ENCODE results near the gene TUBA4B. TPM values are rescaled to one million over a fixed set of nuclear protein-coding genes. Genes with fewer than 3 reads are reported as not detected.

TUBA4B gene
- total RNA-seq, 1 donor from 2014 or later = not detected

DNA sequence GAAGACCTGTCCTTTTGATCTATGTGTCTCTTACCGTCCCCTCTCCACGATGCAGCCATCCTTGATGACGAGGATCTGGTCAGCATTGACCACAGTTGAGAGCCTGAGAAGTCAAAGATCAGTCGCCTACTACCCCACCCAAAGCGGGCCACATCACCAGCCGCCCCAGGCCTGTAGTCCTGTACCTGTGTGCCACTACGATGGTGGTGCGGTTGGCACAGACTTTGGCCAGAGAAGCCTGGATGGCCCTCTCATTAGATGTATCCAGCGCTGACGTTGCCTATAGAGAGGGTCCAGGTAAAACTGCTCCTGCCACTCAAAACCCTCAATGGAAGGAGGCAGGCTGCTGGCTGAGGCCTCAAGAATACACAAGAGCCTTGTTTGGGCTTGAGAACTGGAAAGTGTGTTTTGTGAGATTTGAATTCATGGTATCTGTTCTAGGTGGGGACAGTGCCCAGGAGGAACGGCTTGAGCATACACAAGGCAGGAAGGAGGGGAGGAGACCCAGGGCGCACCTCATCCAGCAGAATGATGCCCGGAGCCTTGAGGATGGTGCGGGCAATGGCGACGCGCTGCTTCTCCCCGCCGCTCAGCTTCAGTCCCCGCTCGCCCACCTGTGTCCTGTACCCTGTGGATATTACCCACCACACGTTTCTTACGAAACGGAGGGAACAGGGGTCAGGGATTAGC is 42.7 kb upstream of the TUBA4B start:
- Mint-ChIP-seq H3K27ac (ENCODE audit: unreplicated experiment) (no peak overlapping the region), H3K4me1 (ENCODE audit: unreplicated experiment) (peaks cover 17% of the 10 kb centered on the region), H3K9me3 (ENCODE audit: unreplicated experiment) (no peaks in the 10 kb centered on the region), H3K36me3 (ENCODE audit: low read depth, unreplicated experiment) (peaks cover 14% of the 10 kb centered on the region), H3K27me3 (ENCODE audit: unreplicated experiment) (peaks cover 9% of the 10 kb centered on the region), H3K4me3 (ENCODE audit: unreplicated experiment) (no peak overlapping the region)
- TF ChIP-seq, protein P1, sequence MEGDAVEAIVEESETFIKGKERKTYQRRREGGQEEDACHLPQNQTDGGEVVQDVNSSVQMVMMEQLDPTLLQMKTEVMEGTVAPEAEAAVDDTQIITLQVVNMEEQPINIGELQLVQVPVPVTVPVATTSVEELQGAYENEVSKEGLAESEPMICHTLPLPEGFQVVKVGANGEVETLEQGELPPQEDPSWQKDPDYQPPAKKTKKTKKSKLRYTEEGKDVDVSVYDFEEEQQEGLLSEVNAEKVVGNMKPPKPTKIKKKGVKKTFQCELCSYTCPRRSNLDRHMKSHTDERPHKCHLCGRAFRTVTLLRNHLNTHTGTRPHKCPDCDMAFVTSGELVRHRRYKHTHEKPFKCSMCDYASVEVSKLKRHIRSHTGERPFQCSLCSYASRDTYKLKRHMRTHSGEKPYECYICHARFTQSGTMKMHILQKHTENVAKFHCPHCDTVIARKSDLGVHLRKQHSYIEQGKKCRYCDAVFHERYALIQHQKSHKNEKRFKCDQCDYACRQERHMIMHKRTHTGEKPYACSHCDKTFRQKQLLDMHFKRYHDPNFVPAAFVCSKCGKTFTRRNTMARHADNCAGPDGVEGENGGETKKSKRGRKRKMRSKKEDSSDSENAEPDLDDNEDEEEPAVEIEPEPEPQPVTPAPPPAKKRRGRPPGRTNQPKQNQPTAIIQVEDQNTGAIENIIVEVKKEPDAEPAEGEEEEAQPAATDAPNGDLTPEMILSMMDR (IDR thresholded peaks at IDR 0.05; ENCODE audit: unreplicated experiment) = no peak
- no peak for DNase-seq (ENCODE audit: low spot score)

DNA sequence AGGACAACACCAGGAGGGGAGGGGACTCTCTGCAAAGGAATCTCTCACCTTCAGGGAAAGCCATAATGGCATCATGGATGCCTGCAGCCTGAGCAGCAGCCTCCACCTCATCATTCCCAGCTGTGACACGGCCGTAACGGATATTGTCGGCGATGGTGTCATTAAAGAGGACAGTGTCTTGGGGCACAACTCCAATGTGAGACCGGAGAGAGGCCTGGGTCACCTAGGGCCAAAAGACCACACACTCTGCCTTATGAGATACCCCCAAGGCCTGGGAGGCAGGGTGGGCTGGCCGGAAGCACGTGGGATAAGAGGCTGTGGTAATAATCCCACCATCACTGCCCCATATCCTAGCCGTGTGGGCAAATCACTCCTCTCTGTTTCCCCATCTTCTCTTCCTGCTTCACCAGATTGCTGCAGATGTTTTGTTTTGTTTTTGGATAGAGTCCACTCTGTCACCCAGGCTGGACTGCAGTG is 42.1 kb upstream of the TUBA4B start:
- Mint-ChIP-seq H3K9me3 (ENCODE audit: unreplicated experiment) (no peaks in the 10 kb centered on the region), H3K27ac (ENCODE audit: unreplicated experiment) (no peak overlapping the region), H3K4me3 (ENCODE audit: unreplicated experiment) (no peak overlapping the region), H3K36me3 (ENCODE audit: low read depth, unreplicated experiment) (peaks cover 14% of the 10 kb centered on the region), H3K27me3 (ENCODE audit: unreplicated experiment) (peaks cover 9% of the 10 kb centered on the region), H3K4me1 (ENCODE audit: unreplicated experiment) (peaks cover 17% of the 10 kb centered on the region)
- DNase-seq (ENCODE audit: low spot score) = no peak
- TF ChIP-seq, protein P1 (IDR thresholded peaks at IDR 0.05; ENCODE audit: unreplicated experiment) = no peak

DNA sequence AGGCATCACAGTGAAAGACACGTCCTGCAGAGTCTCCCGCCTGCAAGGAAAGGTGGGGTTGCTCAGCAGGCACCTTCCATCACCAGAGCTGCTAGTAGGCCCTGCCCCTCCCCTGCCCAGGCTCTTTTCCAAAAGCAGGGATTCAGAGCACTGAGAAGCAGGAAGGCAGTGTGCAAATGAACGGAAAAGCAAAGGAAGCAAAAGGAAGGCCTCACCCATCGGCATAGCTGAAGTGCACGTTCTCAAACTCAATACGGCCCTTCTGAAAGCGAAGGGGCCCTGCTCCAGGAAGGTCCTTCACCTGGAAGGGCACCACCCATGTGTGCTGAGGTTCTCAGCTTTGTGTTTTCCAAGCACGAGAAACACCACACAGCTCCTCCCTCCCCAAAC is 40.0 kb upstream of the TUBA4B start:
- DNase-seq (ENCODE audit: low spot score) = no peak
- no peak overlapping the region for H3K27ac Mint-ChIP-seq (ENCODE audit: unreplicated experiment)
- peaks cover 10% of the 10 kb centered on the region for H3K36me3 Mint-ChIP-seq (ENCODE audit: low read depth, unreplicated experiment)
- peaks cover 12% of the 10 kb centered on the region for H3K27me3 Mint-ChIP-seq (ENCODE audit: unreplicated experiment)
- H3K4me3 Mint-ChIP-seq (ENCODE audit: unreplicated experiment) = no peak overlapping the region
- H3K9me3 Mint-ChIP-seq (ENCODE audit: unreplicated experiment) = no peaks in the 10 kb centered on the region
- H3K4me1 Mint-ChIP-seq (ENCODE audit: unreplicated experiment) = peaks cover 10% of the 10 kb centered on the region
- TF ChIP-seq, protein P1 (IDR thresholded peaks at IDR 0.05; ENCODE audit: unreplicated experiment) = no peak

DNA sequence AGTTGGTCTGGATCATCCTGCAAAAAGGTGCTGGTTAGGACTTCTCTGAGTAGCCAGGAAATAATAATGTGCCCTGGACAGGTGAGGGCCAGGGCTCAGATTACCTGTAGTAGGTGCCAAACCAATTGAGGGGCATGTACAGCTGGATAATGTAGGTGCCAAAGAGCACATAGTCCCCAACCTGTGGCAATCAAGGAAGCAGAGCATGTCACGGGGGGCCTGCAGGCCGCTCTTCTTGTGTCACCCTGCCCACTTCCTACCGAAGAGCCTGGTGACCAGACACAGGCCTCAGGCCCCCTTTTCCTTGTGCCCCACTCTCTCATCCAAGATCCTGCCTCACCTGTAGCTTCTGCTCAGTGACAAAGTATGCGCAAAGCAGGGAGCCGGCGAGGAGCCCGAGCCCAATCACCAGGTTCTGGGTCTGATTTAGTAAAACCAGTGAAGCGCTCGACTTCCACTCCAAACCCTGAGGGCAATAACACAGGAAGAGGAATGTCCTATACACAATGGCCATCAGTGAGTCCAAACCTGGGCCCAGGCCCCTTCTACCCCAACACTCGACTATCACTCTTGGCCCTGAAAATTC is 39.5 kb upstream of the TUBA4B start:
- H3K36me3 Mint-ChIP-seq (ENCODE audit: low read depth, unreplicated experiment) = peaks cover 5% of the 10 kb centered on the region
- TF ChIP-seq, protein P1 (IDR thresholded peaks at IDR 0.05; ENCODE audit: unreplicated experiment) = no peak
- no peak overlapping the region for H3K27ac Mint-ChIP-seq (ENCODE audit: unreplicated experiment)

DNA sequence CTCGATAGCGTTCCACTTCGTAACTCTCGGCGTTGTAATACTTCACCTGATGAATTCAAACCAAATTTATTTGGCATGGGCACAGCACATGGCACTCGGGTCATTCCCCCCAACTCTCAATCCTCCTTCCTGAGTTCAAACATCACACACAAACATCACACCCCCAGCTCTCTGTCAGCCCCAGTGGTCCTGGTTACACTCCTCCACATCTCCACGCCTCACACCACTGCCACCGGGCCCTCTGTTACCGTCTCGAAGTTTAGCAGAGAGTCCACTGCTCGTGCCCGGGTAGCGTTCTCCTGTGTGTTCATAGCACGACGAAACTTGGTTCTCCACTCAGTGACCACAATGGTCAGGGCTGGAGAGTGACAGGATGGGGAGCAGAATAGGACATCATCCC is 38.9 kb upstream of the TUBA4B start:
- Mint-ChIP-seq H3K9me3 (ENCODE audit: unreplicated experiment) (no peaks in the 10 kb centered on the region), H3K36me3 (ENCODE audit: low read depth, unreplicated experiment) (peaks cover 3% of the 10 kb centered on the region), H3K4me1 (ENCODE audit: unreplicated experiment) (peaks cover 8% of the 10 kb centered on the region), H3K4me3 (ENCODE audit: unreplicated experiment) (no peak overlapping the region), H3K27ac (ENCODE audit: unreplicated experiment) (no peak overlapping the region), H3K27me3 (ENCODE audit: unreplicated experiment) (peaks cover 11% of the 10 kb centered on the region)
- TF ChIP-seq, protein P1 (IDR thresholded peaks at IDR 0.05; ENCODE audit: unreplicated experiment) = no peak
- no peak for DNase-seq (ENCODE audit: low spot score)

More for the DNA sequence above, 39.5 kb upstream of the TUBA4B start:
- Mint-ChIP-seq H3K9me3 (ENCODE audit: unreplicated experiment) (no peaks in the 10 kb centered on the region), H3K4me1 (ENCODE audit: unreplicated experiment) (peaks cover 6% of the 10 kb centered on the region), H3K4me3 (ENCODE audit: unreplicated experiment) (no peak overlapping the region), H3K27me3 (ENCODE audit: unreplicated experiment) (peaks cover 11% of the 10 kb centered on the region)
- DNase-seq (ENCODE audit: low spot score) = no peak

Data from endothelial cell (in vitro differentiated cells).